ENCODE results near the gene MOK.

DNA sequence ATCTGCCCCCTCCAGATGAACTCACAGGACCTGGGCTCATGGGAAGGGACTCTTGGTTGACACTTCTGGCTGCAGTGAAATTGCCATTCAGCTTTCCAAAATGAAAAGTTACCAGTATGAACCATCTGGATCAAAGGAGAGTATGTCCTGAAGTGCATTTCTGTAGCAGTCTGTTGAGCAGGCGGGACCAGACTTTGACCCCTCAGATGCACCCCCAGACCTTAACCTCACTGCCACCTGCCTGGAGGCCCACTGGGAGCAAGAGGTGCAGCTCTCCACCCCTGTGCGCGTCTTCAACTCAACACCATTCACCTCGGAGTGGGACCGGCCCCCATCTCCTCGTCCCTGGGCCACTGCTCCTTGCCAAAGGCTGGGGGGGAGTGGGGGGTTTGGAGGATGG, 55.0 kb downstream of the MOK start:
- TF ChIP-seq, protein P1, sequence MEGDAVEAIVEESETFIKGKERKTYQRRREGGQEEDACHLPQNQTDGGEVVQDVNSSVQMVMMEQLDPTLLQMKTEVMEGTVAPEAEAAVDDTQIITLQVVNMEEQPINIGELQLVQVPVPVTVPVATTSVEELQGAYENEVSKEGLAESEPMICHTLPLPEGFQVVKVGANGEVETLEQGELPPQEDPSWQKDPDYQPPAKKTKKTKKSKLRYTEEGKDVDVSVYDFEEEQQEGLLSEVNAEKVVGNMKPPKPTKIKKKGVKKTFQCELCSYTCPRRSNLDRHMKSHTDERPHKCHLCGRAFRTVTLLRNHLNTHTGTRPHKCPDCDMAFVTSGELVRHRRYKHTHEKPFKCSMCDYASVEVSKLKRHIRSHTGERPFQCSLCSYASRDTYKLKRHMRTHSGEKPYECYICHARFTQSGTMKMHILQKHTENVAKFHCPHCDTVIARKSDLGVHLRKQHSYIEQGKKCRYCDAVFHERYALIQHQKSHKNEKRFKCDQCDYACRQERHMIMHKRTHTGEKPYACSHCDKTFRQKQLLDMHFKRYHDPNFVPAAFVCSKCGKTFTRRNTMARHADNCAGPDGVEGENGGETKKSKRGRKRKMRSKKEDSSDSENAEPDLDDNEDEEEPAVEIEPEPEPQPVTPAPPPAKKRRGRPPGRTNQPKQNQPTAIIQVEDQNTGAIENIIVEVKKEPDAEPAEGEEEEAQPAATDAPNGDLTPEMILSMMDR (IDR thresholded peaks at IDR 0.05), result no peak
- TF ChIP-seq POLR2A (IDR thresholded peaks at IDR 0.05) (no peak), EP300 (IDR thresholded peaks at IDR 0.05) (no peak)

Measured in ovary (tissue), 3 donors.